ENCODE measurements around the gene RASA2.
"Not testable (repeated sequence)": the region's sequence is repeated elsewhere in the genome, so short reads cannot be mapped to it uniquely, and the experiment has no call there.

RASA2 gene

DNA sequence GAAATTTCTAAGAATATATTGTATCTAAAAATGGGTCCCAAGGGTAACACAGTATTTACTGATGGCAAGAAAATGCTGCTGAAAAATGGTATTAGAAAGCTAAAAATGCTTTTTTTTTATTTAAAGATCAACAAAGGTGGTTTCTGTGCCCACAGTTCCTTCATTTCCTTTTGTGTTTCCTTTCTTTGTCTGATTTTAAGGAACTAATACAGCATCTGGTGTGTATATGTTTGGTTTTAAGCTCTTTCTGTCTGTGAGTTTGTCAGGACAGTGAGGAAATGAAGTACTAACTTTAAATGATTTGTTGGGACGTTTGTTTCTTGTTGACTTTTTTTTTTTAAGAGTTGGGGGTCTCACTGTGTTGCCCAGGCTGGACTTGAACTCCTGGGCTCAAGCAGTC is 38.2 kb downstream of the RASA2 start:
- Histone ChIP-seq H3K36me3 (ENCODE audit: control insufficient read depth in 1 of 2, insufficient read depth in 2 of 2, low read length in 2 of 2) (peaks cover 0 to 4% of the 10 kb centered on the region in 2 donors), H3K27ac (ENCODE audit: low read length) (no peak overlapping the region), H3K4me3 (ENCODE audit: low read depth in 1 of 2, low read length in 2 of 2) (no peak overlapping the region), H3K9me3 (ENCODE audit: control insufficient read depth in 1 of 2, low read length in 2 of 2) (no peaks in the 10 kb centered on the region), H3K27me3 (ENCODE audit: low read depth, low read length) (no peaks in the 10 kb centered on the region), H3K4me1 (ENCODE audit: control insufficient read depth in 1 of 2, insufficient read depth in 2 of 2, low read length in 2 of 2) (no peaks in the 10 kb centered on the region)

DNA sequence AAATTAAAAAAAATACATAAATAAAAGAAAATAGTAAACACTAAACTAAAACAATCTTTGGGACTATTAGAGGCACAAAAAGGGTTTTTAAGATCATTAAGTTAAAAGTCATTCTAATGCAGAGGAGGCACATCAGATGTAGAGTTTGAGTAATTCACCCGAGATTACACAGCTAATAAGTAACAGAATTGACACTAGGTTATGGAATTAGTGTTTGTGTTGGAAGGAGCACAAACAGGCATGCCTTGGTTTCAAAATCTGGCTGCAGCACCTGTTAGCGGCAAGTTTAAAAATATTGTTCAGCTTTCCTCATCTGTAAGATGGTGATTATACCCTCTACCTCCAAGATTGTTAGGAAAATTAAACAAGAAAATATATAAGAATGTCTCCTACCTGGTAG is 39.0 kb downstream of the RASA2 start:
- peaks cover 0 to 4% of the 10 kb centered on the region in 2 donors for H3K4me1 ChIP-seq (ENCODE audit: control insufficient read depth in 1 of 2, insufficient read depth in 2 of 2, low read length in 2 of 2)
- no peaks in the 10 kb centered on the region for H3K9me3 ChIP-seq (ENCODE audit: control insufficient read depth in 1 of 2, low read length in 2 of 2)

DNA sequence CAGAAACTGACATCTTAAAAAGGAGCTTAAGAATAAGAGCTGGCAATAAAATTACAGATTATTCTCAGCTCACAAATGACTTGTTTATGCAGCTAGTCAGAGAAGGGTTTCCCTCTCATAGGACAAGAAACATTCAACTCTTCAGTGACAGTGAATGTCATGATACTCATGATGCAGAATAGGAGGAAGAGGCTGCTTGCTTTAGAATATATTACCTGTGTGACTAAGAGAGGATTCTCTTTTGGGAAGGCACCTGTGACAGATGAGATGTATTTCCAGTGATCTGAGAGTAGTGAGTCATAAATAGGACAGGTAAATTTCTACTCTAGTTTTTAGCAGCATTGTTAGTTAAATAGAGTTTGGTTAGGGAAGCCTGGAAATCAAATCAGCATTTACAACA is 39.9 kb downstream of the RASA2 start:
- H3K27me3 ChIP-seq (ENCODE audit: low read depth, low read length): no peaks in the 10 kb centered on the region
- H3K4me1 ChIP-seq (ENCODE audit: control insufficient read depth in 1 of 2, insufficient read depth in 2 of 2, low read length in 2 of 2): peaks cover 0 to 4% of the 10 kb centered on the region in 2 donors
- H3K36me3 ChIP-seq (ENCODE audit: control insufficient read depth in 1 of 2, insufficient read depth in 2 of 2, low read length in 2 of 2): peaks cover 0 to 4% of the 10 kb centered on the region in 2 donors
- no peaks in the 10 kb centered on the region for H3K9me3 ChIP-seq (ENCODE audit: control insufficient read depth in 1 of 2, low read length in 2 of 2)
- H3K4me3 ChIP-seq (ENCODE audit: low read depth in 1 of 2, low read length in 2 of 2): no peak overlapping the region
- no peak overlapping the region for H3K27ac ChIP-seq (ENCODE audit: low read length)

More for the DNA sequence above, 39.0 kb downstream of the RASA2 start:
- H3K27ac ChIP-seq (ENCODE audit: low read length): no peak overlapping the region
- H3K36me3 ChIP-seq (ENCODE audit: control insufficient read depth in 1 of 2, insufficient read depth in 2 of 2, low read length in 2 of 2): peaks cover 0 to 4% of the 10 kb centered on the region in 2 donors
- no peaks in the 10 kb centered on the region for H3K27me3 ChIP-seq (ENCODE audit: low read depth, low read length)
- H3K4me3 ChIP-seq (ENCODE audit: low read depth in 1 of 2, low read length in 2 of 2): no peak overlapping the region

DNA sequence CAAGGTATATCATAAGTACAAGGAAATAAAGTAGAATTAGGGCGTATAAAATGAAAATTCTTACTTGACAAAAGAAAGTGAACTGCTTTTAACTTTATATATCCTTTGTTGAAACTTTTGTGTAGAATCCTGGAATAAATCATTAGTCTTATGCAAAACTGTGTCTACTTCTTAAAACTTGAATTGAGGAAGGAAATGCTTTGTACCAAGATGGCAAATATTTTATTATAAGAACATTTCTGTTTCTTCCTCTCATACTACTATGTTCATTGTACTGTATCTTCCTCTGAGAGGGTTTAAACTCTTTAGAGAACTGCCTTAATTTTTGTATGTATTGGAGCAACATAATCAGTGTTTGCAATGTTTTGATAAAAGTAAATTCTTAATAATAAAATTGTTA is 42.0 kb downstream of the RASA2 start:
- Histone ChIP-seq H3K4me1 (ENCODE audit: control insufficient read depth in 1 of 2, insufficient read depth in 2 of 2, low read length in 2 of 2) (peaks cover 0 to 4% of the 10 kb centered on the region in 2 donors), H3K9me3 (ENCODE audit: control insufficient read depth in 1 of 2, low read length in 2 of 2) (no peaks in the 10 kb centered on the region), H3K27ac (ENCODE audit: low read length) (no peak overlapping the region), H3K4me3 (ENCODE audit: low read depth in 1 of 2, low read length in 2 of 2) (no peak overlapping the region), H3K36me3 (ENCODE audit: control insufficient read depth in 1 of 2, insufficient read depth in 2 of 2, low read length in 2 of 2) (no peaks in the 10 kb centered on the region), H3K27me3 (ENCODE audit: low read depth, low read length) (no peaks in the 10 kb centered on the region)

DNA sequence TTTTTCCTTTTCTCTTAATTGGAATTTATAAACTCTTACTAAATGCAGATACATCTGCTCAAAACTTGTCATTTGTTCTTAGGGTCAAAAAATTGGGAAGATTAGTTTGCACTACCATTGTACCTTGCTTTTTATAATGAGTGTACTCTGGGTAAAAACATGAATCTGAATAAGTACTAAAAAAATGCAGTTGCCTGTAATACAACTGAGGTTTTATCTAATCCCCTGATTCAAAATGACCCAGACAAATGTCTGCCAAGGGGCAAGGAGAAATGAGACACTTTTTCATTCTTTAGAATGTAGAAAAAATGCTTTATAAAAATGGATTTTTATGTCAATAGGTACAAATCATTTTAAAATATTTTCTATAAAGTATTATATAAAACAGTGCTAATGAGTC is 42.4 kb downstream of the RASA2 start:
- H3K4me3 ChIP-seq (ENCODE audit: low read depth in 1 of 2, low read length in 2 of 2): no peak overlapping the region

DNA sequence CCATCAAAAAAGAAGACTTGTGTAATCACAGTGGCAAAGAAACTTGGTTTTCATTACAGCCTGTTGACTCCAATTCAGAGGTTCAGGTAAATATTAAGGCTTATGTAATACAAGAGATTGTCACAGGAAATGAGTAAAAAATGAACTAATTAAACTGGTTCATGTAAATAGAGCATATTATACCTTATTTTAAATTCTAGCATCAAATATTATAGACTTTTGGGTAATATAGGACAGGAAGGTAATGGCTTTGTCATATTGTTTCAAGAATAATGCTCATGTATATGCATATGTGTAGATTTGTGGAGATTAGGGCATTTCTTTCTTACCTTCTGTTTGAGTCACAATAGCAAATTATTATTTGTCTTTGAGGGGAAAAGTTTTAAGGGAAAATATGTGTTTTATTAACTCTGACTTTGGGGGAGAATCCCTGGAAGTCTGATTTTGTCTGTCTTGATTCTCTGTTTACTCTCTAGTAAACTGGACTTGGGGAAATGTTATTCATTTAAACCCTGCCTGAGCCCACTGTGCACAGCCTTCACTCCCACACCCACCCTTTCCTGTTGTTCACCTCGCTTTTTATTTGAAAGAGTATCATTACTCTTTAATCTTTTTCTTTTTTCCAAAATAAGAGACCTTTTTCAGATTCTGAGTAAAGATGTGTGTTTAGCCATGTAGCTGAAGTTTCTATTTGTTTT is 43.0 kb downstream of the RASA2 start:
- H3K4me1 ChIP-seq (ENCODE audit: control insufficient read depth in 1 of 2, insufficient read depth in 2 of 2, low read length in 2 of 2): peaks cover 0 to 4% of the 10 kb centered on the region in 2 donors

More for the DNA sequence above, 42.4 kb downstream of the RASA2 start:
- H3K36me3 ChIP-seq (ENCODE audit: control insufficient read depth in 1 of 2, insufficient read depth in 2 of 2, low read length in 2 of 2): no peaks in the 10 kb centered on the region
- H3K27me3 ChIP-seq (ENCODE audit: low read depth, low read length): no peaks in the 10 kb centered on the region
- no peak overlapping the region for H3K27ac ChIP-seq (ENCODE audit: low read length)
- H3K9me3 ChIP-seq (ENCODE audit: control insufficient read depth in 1 of 2, low read length in 2 of 2): no peaks in the 10 kb centered on the region
- peaks cover 0 to 4% of the 10 kb centered on the region in 2 donors for H3K4me1 ChIP-seq (ENCODE audit: control insufficient read depth in 1 of 2, insufficient read depth in 2 of 2, low read length in 2 of 2)

DNA sequence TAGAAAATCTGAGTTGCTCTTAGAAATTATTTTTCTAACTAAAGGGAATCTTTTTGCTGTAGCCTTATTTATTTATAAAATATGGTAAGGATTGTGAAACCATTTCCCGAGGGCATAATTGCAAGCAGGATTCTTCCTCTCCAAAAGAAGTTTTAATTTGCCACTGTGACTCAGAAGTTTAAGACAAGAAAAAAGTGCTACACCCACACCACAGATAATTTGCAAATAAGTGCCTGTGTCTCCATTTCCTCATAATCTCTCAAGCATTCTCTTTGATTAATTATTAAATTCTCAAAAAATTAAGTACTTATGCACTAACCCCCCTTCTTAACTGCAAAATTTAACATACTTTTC is 43.6 kb downstream of the RASA2 start:
- Histone ChIP-seq H3K9me3 (ENCODE audit: control insufficient read depth in 1 of 2, low read length in 2 of 2) (no peaks in the 10 kb centered on the region), H3K4me3 (ENCODE audit: low read depth in 1 of 2, low read length in 2 of 2) (no peak overlapping the region), H3K36me3 (ENCODE audit: control insufficient read depth in 1 of 2, insufficient read depth in 2 of 2, low read length in 2 of 2) (peaks cover 0 to 2% of the 10 kb centered on the region in 2 donors), H3K4me1 (ENCODE audit: control insufficient read depth in 1 of 2, insufficient read depth in 2 of 2, low read length in 2 of 2) (peaks cover 0 to 4% of the 10 kb centered on the region in 2 donors), H3K27me3 (ENCODE audit: low read depth, low read length) (no peaks in the 10 kb centered on the region), H3K27ac (ENCODE audit: low read length) (no peak overlapping the region)

More for the DNA sequence above, 43.0 kb downstream of the RASA2 start:
- H3K27ac ChIP-seq (ENCODE audit: low read length): peak overlapping the region; percentile 36
- H3K27me3 ChIP-seq (ENCODE audit: low read depth, low read length): no peaks in the 10 kb centered on the region
- H3K4me3 ChIP-seq (ENCODE audit: low read depth in 1 of 2, low read length in 2 of 2): no peak overlapping the region
- H3K36me3 ChIP-seq (ENCODE audit: control insufficient read depth in 1 of 2, insufficient read depth in 2 of 2, low read length in 2 of 2): no peaks in the 10 kb centered on the region
- no peaks in the 10 kb centered on the region for H3K9me3 ChIP-seq (ENCODE audit: control insufficient read depth in 1 of 2, low read length in 2 of 2)

DNA sequence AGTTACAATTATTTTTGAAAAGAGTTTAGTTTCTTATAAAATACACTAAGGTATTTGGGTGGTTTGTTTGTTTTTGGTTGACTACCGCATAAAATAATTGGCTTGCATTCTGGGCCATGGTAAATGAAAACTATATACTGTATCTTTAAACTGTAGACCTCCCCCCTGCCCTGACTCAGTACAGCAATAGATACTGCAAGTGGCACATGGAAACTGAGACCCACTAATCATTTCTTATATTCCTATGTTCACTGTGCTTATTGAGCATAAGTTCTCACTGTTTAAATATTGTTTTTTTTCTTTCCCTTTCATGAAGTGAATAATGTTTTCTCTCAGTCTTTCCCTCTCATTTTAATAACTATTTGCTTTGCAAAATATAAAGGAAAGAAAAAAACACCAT is 45.8 kb downstream of the RASA2 start:
- Histone ChIP-seq H3K9me3 (ENCODE audit: control insufficient read depth in 1 of 2, low read length in 2 of 2) (no peaks in the 10 kb centered on the region), H3K27me3 (ENCODE audit: low read depth, low read length) (no peaks in the 10 kb centered on the region), H3K27ac (ENCODE audit: low read length) (no peak overlapping the region), H3K4me3 (ENCODE audit: low read depth in 1 of 2, low read length in 2 of 2) (no peak overlapping the region), H3K36me3 (ENCODE audit: control insufficient read depth in 1 of 2, insufficient read depth in 2 of 2, low read length in 2 of 2) (peaks cover 0 to 10% of the 10 kb centered on the region in 2 donors), H3K4me1 (ENCODE audit: control insufficient read depth in 1 of 2, insufficient read depth in 2 of 2, low read length in 2 of 2) (peaks cover 0 to 4% of the 10 kb centered on the region in 2 donors)

DNA sequence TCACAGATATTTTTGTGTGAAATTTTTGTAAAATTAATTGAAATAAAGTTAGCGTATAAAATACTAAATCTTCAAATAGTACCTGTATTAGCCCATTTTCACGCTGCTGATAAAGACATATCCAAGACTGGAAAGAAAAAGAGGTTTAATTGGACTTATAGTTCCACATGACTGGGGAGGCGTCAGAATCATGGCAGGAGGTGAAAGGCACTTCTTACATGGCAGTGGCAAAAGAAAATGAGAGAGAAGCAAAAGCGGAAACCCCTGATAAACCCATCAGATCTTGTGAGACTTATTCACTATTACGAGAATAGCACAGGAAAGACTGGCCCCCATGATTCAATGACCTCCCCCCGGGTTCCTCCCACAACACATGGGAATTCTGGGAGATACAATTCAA is 49.2 kb downstream of the RASA2 start:
- not testable (repeated sequence) for H3K4me3 ChIP-seq (ENCODE audit: low read depth in 1 of 2, low read length in 2 of 2); H3K9me3 ChIP-seq (ENCODE audit: control insufficient read depth in 1 of 2, low read length in 2 of 2); H3K27me3 ChIP-seq (ENCODE audit: low read depth, low read length); H3K36me3 ChIP-seq (ENCODE audit: control insufficient read depth in 1 of 2, insufficient read depth in 2 of 2, low read length in 2 of 2); H3K4me1 ChIP-seq (ENCODE audit: control insufficient read depth in 1 of 2, insufficient read depth in 2 of 2, low read length in 2 of 2); H3K27ac ChIP-seq (ENCODE audit: low read length)

DNA sequence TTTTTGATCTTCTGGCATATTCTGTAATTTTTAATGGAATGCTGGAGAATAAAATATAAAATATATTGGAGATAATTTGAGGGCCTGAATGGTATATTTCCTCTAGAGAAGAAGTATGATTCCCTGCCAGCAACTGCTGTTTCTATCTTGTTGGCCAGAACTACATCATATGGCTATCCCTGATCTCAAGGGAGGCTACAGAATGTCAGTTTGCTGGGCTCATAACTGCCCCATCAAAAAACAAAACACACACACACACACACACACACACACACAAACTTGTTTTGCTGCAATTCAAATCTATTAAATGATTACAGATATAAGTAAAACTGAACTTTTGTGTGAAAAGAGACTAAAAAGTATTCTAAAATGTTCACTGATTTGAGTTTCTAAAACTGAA is 51.0 kb downstream of the RASA2 start:
- H3K27me3 ChIP-seq (ENCODE audit: low read depth, low read length): no peaks in the 10 kb centered on the region
- H3K4me1 ChIP-seq (ENCODE audit: control insufficient read depth in 1 of 2, insufficient read depth in 2 of 2, low read length in 2 of 2): no peaks in the 10 kb centered on the region

DNA sequence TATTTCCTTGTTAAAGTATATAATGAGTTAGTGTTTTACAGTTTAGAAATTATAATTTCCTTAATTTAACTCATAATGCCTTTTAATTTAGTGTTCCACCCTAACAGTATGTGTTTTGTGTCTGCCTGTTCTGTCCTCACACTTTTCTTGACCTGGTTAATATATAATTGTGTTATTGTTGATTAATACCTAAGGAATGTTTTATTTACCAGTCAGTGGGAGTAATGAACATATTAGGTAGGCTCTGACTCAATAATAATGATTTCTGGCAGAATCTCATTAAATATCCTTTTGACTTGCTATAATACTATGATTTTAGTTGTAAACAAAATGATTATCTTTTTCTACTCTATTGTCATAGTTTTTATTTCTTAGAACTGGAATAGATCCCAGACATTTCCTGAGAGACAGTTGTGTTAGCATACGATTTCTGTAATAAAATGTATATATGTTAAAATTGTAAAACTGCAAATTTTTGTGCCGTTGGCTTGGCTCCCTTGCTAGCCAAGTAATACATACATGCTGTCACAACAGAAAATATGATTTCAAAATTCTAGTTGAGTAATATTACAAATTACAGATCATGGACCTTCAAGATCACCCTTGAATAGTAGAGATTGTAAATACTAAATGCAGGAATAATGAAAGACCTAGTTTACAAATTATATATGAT is 51.9 kb downstream of the RASA2 start:
- no peaks in the 10 kb centered on the region for H3K4me1 ChIP-seq (ENCODE audit: control insufficient read depth in 1 of 2, insufficient read depth in 2 of 2, low read length in 2 of 2)
- peaks cover 3 to 5% of the 10 kb centered on the region in 2 donors for H3K9me3 ChIP-seq (ENCODE audit: control insufficient read depth in 1 of 2, low read length in 2 of 2)
- no peak overlapping the region for H3K27ac ChIP-seq (ENCODE audit: low read length)
- H3K4me3 ChIP-seq (ENCODE audit: low read depth in 1 of 2, low read length in 2 of 2): no peak overlapping the region
- peaks cover 0 to 20% of the 10 kb centered on the region in 2 donors for H3K36me3 ChIP-seq (ENCODE audit: control insufficient read depth in 1 of 2, insufficient read depth in 2 of 2, low read length in 2 of 2)
- H3K27me3 ChIP-seq (ENCODE audit: low read depth, low read length): no peaks in the 10 kb centered on the region

More for the DNA sequence above, 51.0 kb downstream of the RASA2 start:
- no peaks in the 10 kb centered on the region for H3K9me3 ChIP-seq (ENCODE audit: control insufficient read depth in 1 of 2, low read length in 2 of 2)
- no peak overlapping the region for H3K27ac ChIP-seq (ENCODE audit: low read length)
- peaks cover 0 to 13% of the 10 kb centered on the region in 2 donors for H3K36me3 ChIP-seq (ENCODE audit: control insufficient read depth in 1 of 2, insufficient read depth in 2 of 2, low read length in 2 of 2)
- no peak overlapping the region for H3K4me3 ChIP-seq (ENCODE audit: low read depth in 1 of 2, low read length in 2 of 2)
